HCT116 (cell line): ENCODE measurements around the gene LRFN4. TPM values are rescaled to one million over a fixed set of nuclear protein-coding genes. Genes with fewer than 3 reads are reported as not detected.

Source experiments
- ATAC-seq: fragments of 200-7000 bp; cut with Tn5 transposase; 2 replicates; pipeline ENCODE4 v1.9.1; 2020; ENCODE audit warnings: mild to moderate bottlenecking, moderate library complexity
- BruUV-seq: library from RNA; stranded (reverse); fragments of 400-500 nt; replicated peaks from 2 replicates; lab custom pipeline; 2021; lab: Mats Ljungman, UMichigan
- CTCF ChIA-PET: fragments of 300-600 bp; sonication (Branson Sonifier 250); formaldehyde crosslinking; loops from one replicate; lab custom pipeline; 2021; ENCODE audit warnings: antibody characterized with exemption; lab: Charles Lee
- POLR2A ChIA-PET: fragments of 300-600, 350-600 bp; sonication (Branson Sonifier 250); formaldehyde crosslinking; loops from one replicate; lab custom pipeline; 2021; ENCODE audit warnings: antibody characterized with exemption; lab: Charles Lee
- RAD21 ChIA-PET, 2 experiments: fragments of 300-600 bp; sonication (Branson Sonifier 250); formaldehyde crosslinking; loops; one replicate each; lab custom pipeline; 2023; ENCODE audit warnings: low total read pairs in 2 of 2; ENCODE audit not compliant: uncharacterized antibody in 2 of 2, unreplicated experiment in 2 of 2, low non-redundant PET in 1 of 2; lab: Charles Lee
- DNase-seq: peaks from one replicate; pipeline ENCODE4 v3.0.0-alpha.2; 2010; ENCODE audit warnings: low read depth, low spot score
- H2AFZ ChIP-seq: fragments of 200-600 bp; shearing (Covaris generic), sonication (generic); 2 replicates; pipeline ENCODE4 v1.6.1; 2017; ENCODE audit warnings: low read depth, mixed run types, mixed read lengths, antibody characterized with exemption, low read length; ENCODE audit not compliant: poor library complexity, severe bottlenecking
- H3K27ac ChIP-seq: 2 replicates; pipeline ENCODE4 v1.5.1; 2012; ENCODE audit warnings: low read depth, low read length
- H3K27me3 ChIP-seq: fragments of 200-600 bp; sonication (generic); 2 replicates; pipeline ENCODE4 v1.6.1; 2016; ENCODE audit warnings: mixed run types, low read length, mixed read lengths; ENCODE audit not compliant: insufficient read depth
- H3K36me3 ChIP-seq, 2 experiments: fragments of 200-500 bp in 1 of 2; fragments of 200-600 bp in 1 of 2; sonication (Bioruptor generic) in 1 of 2; sonication (generic) in 1 of 2; 2 replicates each; pipeline versions ENCODE4 v1.5.1 to v1.6.1; 2014 to 2016; ENCODE audit warnings: low read length in 2 of 2, inconsistent platforms in 1 of 2, mixed read lengths in 1 of 2, mixed run types in 1 of 2; ENCODE audit not compliant: insufficient read depth in 2 of 2, control insufficient read depth in 1 of 2
- H3K4me1 ChIP-seq, 2 experiments: fragments of 200-600 bp in 1 of 2; sonication (generic) in 1 of 2; 2 replicates each; pipeline versions ENCODE4 v1.5.1 to v1.6.1; 2012 to 2017; ENCODE audit warnings: low read length in 2 of 2, inconsistent platforms in 1 of 2, mild to moderate bottlenecking in 1 of 2, mixed read lengths in 1 of 2, mixed run types in 1 of 2, moderate library complexity in 1 of 2; ENCODE audit not compliant: insufficient read depth in 2 of 2, control insufficient read depth in 1 of 2
- H3K4me2 ChIP-seq: fragments of 200-600 bp; sonication (generic); 2 replicates; pipeline ENCODE4 v1.6.1; 2017; ENCODE audit warnings: mixed run types, low read length, mixed read lengths
- H3K4me3 ChIP-seq, 2 experiments: fragments of 200-600 bp in 1 of 2; sonication (generic) in 1 of 2; replicated peaks in 1 of 2; 2 replicates each; pipeline ENCODE4 v1.5.1; 2011 to 2016; ENCODE audit warnings: low read length in 2 of 2, control low read depth in 1 of 2, low read depth in 1 of 2, mild to moderate bottlenecking in 1 of 2, mixed read lengths in 1 of 2, mixed run types in 1 of 2
- H3K79me2 ChIP-seq: fragments of 200-600 bp; sonication (generic); 2 replicates; pipeline ENCODE4 v1.6.1; 2017; ENCODE audit warnings: mild to moderate bottlenecking, mixed run types, low read length, moderate library complexity, mixed read lengths; ENCODE audit not compliant: insufficient read depth
- H3K9ac ChIP-seq: fragments of 200-600 bp; sonication (generic); 2 replicates; pipeline ENCODE4 v1.6.1; 2016; ENCODE audit warnings: low read length, mixed read lengths
- H3K9me2 ChIP-seq: fragments of 200-600 bp; sonication (generic), shearing (Covaris generic); 2 replicates; pipeline ENCODE4 v1.6.1; 2017; ENCODE audit warnings: mixed run types, mild to moderate bottlenecking, moderate library complexity; ENCODE audit not compliant: insufficient read depth
- H3K9me3 ChIP-seq, 2 experiments: fragments of 200-500 bp in 1 of 2; fragments of 200-600 bp in 1 of 2; sonication (Bioruptor generic) in 1 of 2; sonication (generic) in 1 of 2; 2 replicates each; pipeline ENCODE4 v1.6.1; 2014 to 2017; ENCODE audit warnings: low read length in 2 of 2, mixed read lengths in 2 of 2, inconsistent platforms in 1 of 2, low read depth in 1 of 2, mild to moderate bottlenecking in 1 of 2, mixed run types in 1 of 2, moderate library complexity in 1 of 2; ENCODE audit not compliant: control insufficient read depth in 1 of 2, insufficient read depth in 1 of 2
- H4K20me1 ChIP-seq: fragments of 200-600 bp; sonication (generic), shearing (Covaris generic); 2 replicates; pipeline ENCODE4 v1.6.1; 2017; ENCODE audit warnings: mixed run types, mild to moderate bottlenecking, moderate library complexity; ENCODE audit not compliant: insufficient read depth
- CEBPB ChIP-seq: IDR thresholded peaks from 2 replicates; pipeline ENCODE4 v1.6.1; 2012; ENCODE audit warnings: low read depth
- EGR1 ChIP-seq: IDR thresholded peaks from 2 replicates; pipeline ENCODE4 v1.6.1; 2012; ENCODE audit warnings: low read depth
- EZH2phosphoT487 ChIP-seq: fragments of 200-600 bp; IDR thresholded peaks from 2 replicates; pipeline ENCODE4 v1.6.1; 2018; ENCODE audit warnings: antibody characterized with exemption, borderline replicate concordance
- FOSL1 ChIP-seq: IDR thresholded peaks from 2 replicates; pipeline ENCODE4 v1.6.1; 2012; ENCODE audit warnings: low read depth
- POLR2A ChIP-seq: IDR thresholded peaks from 2 replicates; pipeline ENCODE4 v1.7.0; 2011; ENCODE audit warnings: borderline replicate concordance; ENCODE audit not compliant: insufficient read depth, insufficient read length; ENCODE audit errors: extremely low read depth
- SRF ChIP-seq: IDR thresholded peaks from 2 replicates; pipeline ENCODE4 v1.6.1; 2012; ENCODE audit warnings: low read depth
- YY1 ChIP-seq: IDR thresholded peaks from 2 replicates; pipeline ENCODE4 v1.6.1; 2011; ENCODE audit warnings: low read length, low read depth, moderate library complexity, mild to moderate bottlenecking; ENCODE audit not compliant: insufficient replicate concordance; ENCODE audit errors: extremely low read depth
- ZFX ChIP-seq: fragments of 450-650 bp; IDR thresholded peaks from 2 replicates; pipeline ENCODE4 v1.6.1; 2017
- ZNF274 ChIP-seq: fragments of 200-500 bp; sonication (Bioruptor generic); IDR thresholded peaks from 2 replicates; pipeline ENCODE4 v1.6.1; 2014; ENCODE audit warnings: mild to moderate bottlenecking, low read depth, low read length, inconsistent platforms
- intact Hi-C: fragments of 100-400 bp; cut with micrococcal nuclease; formaldehyde crosslinking; loops from 2 replicates; pipeline ENCODE4 v1.10.0; 2022
- total RNA-seq: library from RNA; stranded (reverse); gene quantifications from one replicate; pipeline ENCODE4 v1.2.1, GENCODE V29; 2021; ENCODE audit not compliant: unreplicated experiment
- TF ChIP-seq, protein P1 (sequence below): IDR thresholded peaks from 2 replicates; pipeline ENCODE4 v1.6.1; 2011; ENCODE audit warnings: mild to moderate bottlenecking, low read length, moderate library complexity; ENCODE audit not compliant: insufficient replicate concordance; ENCODE audit errors: extremely low read depth
- TF ChIP-seq, protein P2 (sequence below), 3 experiments: fragments of 200-600 bp in 1 of 3; sonication (generic) in 1 of 3; IDR thresholded peaks in 2 of 3; conservative IDR thresholded peaks in 1 of 3; 2 replicates each; pipeline ENCODE4 v1.5.1; 2012 to 2017; ENCODE audit warnings: low read depth in 2 of 3, low read length in 2 of 3, antibody characterized with exemption in 1 of 3, borderline replicate concordance in 1 of 3, control low read depth in 1 of 3, mild to moderate bottlenecking in 1 of 3, mixed read lengths in 1 of 3, mixed run types in 1 of 3, moderate library complexity in 1 of 3; ENCODE audit not compliant: insufficient read depth in 1 of 3
- TF ChIP-seq, protein P3 (sequence below): IDR thresholded peaks from 2 replicates; pipeline ENCODE4 v1.6.1; 2012; ENCODE audit warnings: low read depth

LRFN4 gene
- total RNA-seq, 1 experiment from 2014 or later: 55.4 TPM

DNA sequence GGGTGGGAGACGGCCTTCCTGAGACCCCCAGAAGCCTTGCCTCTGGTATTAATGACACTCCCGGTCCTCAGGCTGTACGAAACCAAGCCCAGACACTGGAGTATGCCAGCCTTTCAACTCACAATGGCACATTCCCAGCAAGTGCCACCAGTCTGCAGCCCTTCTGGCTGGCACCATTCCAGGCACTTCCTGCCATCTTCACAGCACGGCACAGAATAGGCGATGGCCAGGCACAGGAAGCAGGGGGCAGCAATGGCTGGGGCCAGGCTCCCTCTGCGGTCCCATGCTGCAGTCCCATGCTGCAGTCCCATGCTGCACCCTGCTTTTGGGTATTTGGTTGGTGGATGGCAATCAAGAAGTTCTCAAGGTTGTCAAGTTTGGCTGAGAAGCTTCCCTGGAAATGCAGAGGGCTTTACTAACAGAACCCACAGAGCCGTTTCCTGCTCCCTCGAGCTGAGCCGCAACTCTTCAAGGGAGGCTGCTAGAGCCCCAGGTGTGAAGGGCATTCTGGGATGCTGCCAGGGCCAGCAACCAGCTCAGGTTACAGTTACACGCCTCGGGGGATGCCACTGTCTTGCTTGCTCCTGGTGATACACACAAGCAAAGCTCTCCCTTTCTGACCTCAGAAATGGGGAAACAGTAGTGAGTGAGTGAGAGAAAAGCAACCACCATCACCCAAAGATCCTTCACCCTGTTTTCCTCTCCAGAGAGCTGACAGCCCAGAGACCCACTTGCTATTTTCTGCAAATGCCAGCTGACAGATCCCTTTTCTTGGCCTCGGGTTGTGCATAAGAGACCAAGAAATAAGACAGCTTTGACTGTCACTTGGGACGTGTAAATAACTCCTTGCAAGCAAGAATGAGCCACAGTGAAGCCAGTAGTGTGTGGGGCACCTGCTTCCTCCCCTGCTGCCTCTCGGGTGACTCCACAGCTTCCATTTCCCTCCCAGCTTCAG lies 23.9 kb downstream of the LRFN4 start (continued):
- no peak for TF ChIP-seq POLR2A
- TF ChIP-seq EZH2phosphoT487: no peak
- no peak for TF ChIP-seq CEBPB
- TF ChIP-seq ZFX: no peak
- no peak for TF ChIP-seq EGR1
- no peak for TF ChIP-seq SRF
- TF ChIP-seq, protein P1, sequence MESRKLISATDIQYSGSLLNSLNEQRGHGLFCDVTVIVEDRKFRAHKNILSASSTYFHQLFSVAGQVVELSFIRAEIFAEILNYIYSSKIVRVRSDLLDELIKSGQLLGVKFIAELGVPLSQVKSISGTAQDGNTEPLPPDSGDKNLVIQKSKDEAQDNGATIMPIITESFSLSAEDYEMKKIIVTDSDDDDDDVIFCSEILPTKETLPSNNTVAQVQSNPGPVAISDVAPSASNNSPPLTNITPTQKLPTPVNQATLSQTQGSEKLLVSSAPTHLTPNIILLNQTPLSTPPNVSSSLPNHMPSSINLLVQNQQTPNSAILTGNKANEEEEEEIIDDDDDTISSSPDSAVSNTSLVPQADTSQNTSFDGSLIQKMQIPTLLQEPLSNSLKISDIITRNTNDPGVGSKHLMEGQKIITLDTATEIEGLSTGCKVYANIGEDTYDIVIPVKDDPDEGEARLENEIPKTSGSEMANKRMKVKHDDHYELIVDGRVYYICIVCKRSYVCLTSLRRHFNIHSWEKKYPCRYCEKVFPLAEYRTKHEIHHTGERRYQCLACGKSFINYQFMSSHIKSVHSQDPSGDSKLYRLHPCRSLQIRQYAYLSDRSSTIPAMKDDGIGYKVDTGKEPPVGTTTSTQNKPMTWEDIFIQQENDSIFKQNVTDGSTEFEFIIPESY: no peak

DNA sequence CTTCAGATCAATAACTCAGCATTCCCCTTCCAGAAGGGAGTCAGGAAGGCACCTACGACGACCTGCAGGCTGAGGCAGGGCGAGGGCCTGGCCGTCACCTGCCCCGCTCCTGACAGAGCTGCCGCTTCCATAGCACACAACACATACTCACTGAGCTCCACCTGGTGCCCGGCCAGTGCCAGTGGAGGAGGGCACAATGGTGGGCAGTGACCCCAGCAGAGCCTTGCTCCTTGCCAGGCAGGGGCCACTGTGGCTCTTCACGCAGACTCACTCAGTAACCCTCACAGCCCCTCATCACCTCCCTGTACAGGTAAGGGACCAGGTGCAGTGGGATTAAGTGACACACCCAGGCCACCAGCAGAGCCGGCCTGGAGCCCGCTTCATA lies 24.6 kb downstream of the LRFN4 start:
- Histone ChIP-seq H3K9me3 (no peaks in the 10 kb centered on the region), H3K9ac (no peak overlapping the region), H3K4me3 (no peak overlapping the region), H3K79me2 (no peaks in the 10 kb centered on the region), H2AFZ (no peak overlapping the region), H3K4me1 (peaks cover 65% of the 10 kb centered on the region in 2 experiments), H3K27ac (no peak overlapping the region; the same call in 1 of the 2 replicates), H3K36me3 (no peaks in the 10 kb centered on the region), H4K20me1 (no peaks in the 10 kb centered on the region), H3K4me2 (peak overlapping the region; percentile 84), H3K27me3 (no peaks in the 10 kb centered on the region), H3K9me2 (no peaks in the 10 kb centered on the region)
- no TSS peak for BruUV-seq
- ChIA-PET POLR2A (interaction anchor here (1.2 kb wide), 1 partner anchor 26 kb away, joined by 4 read pairs; no protein-coding TSS in a partner anchor), RAD21 (no interaction called here), CTCF (interaction anchor here (0.9 to 3.5 kb wide), 3 partner anchors 11 to 69 kb away, joined by 3 to 17 read pairs (median 3); no protein-coding TSS in a partner anchor)
- ATAC-seq: no peak
- no peak for DNase-seq
- intact Hi-C loops: loop anchor here (5.0 to 10.0 kb wide), 2 partner anchors 73 to 141 kb away; partner anchors contain the start of genes PC and SYT12
- TF ChIP-seq, protein P2, sequence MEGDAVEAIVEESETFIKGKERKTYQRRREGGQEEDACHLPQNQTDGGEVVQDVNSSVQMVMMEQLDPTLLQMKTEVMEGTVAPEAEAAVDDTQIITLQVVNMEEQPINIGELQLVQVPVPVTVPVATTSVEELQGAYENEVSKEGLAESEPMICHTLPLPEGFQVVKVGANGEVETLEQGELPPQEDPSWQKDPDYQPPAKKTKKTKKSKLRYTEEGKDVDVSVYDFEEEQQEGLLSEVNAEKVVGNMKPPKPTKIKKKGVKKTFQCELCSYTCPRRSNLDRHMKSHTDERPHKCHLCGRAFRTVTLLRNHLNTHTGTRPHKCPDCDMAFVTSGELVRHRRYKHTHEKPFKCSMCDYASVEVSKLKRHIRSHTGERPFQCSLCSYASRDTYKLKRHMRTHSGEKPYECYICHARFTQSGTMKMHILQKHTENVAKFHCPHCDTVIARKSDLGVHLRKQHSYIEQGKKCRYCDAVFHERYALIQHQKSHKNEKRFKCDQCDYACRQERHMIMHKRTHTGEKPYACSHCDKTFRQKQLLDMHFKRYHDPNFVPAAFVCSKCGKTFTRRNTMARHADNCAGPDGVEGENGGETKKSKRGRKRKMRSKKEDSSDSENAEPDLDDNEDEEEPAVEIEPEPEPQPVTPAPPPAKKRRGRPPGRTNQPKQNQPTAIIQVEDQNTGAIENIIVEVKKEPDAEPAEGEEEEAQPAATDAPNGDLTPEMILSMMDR (IDR thresholded peaks at IDR 0.05 in 2 of 3, conservative IDR thresholded peaks at IDR 0.05 in 1 of 3; ENCODE audit: borderline replicate concordance in 1 of 3, insufficient read depth in 1 of 3, low read depth in 2 of 3, low read length in 2 of 3): 0 out of 6 replicates have a peak, but pooled peaks of 2 of the 3 experiments have one; percentile 5 to 12
- TF ChIP-seq EZH2phosphoT487 (no peak), FOSL1 (no peak), ZNF274 (no peak), YY1 (no peak)
- TF ChIP-seq, protein P3, sequence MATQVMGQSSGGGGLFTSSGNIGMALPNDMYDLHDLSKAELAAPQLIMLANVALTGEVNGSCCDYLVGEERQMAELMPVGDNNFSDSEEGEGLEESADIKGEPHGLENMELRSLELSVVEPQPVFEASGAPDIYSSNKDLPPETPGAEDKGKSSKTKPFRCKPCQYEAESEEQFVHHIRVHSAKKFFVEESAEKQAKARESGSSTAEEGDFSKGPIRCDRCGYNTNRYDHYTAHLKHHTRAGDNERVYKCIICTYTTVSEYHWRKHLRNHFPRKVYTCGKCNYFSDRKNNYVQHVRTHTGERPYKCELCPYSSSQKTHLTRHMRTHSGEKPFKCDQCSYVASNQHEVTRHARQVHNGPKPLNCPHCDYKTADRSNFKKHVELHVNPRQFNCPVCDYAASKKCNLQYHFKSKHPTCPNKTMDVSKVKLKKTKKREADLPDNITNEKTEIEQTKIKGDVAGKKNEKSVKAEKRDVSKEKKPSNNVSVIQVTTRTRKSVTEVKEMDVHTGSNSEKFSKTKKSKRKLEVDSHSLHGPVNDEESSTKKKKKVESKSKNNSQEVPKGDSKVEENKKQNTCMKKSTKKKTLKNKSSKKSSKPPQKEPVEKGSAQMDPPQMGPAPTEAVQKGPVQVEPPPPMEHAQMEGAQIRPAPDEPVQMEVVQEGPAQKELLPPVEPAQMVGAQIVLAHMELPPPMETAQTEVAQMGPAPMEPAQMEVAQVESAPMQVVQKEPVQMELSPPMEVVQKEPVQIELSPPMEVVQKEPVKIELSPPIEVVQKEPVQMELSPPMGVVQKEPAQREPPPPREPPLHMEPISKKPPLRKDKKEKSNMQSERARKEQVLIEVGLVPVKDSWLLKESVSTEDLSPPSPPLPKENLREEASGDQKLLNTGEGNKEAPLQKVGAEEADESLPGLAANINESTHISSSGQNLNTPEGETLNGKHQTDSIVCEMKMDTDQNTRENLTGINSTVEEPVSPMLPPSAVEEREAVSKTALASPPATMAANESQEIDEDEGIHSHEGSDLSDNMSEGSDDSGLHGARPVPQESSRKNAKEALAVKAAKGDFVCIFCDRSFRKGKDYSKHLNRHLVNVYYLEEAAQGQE: no peak
